Coronary artery (tissue), 2 donors: ENCODE measurements around the gene GRIK1.

Experiments used
- DNase-seq: peaks from one replicate; pipeline ENCODE4 v3.0.0-alpha.2; 2017; ENCODE audit warnings: low spot score
- H3K27ac ChIP-seq, 2 donors: fragments of 200-600 bp; sonication (generic); one replicate each; pipeline ENCODE4 v1.5.1; 2016 to 2019
- H3K4me3 ChIP-seq: fragments of 200-600 bp; sonication (generic); 2 replicates; pipeline ENCODE4 v1.5.1; 2016; ENCODE audit warnings: mild to moderate bottlenecking, moderate library complexity
- TF ChIP-seq, protein P1 (sequence below): fragments of 200-600 bp; sonication (generic); IDR thresholded peaks from one replicate; pipeline ENCODE4 v1.5.1; 2019; ENCODE audit warnings: antibody characterized with exemption

GRIK1 gene

DNA sequence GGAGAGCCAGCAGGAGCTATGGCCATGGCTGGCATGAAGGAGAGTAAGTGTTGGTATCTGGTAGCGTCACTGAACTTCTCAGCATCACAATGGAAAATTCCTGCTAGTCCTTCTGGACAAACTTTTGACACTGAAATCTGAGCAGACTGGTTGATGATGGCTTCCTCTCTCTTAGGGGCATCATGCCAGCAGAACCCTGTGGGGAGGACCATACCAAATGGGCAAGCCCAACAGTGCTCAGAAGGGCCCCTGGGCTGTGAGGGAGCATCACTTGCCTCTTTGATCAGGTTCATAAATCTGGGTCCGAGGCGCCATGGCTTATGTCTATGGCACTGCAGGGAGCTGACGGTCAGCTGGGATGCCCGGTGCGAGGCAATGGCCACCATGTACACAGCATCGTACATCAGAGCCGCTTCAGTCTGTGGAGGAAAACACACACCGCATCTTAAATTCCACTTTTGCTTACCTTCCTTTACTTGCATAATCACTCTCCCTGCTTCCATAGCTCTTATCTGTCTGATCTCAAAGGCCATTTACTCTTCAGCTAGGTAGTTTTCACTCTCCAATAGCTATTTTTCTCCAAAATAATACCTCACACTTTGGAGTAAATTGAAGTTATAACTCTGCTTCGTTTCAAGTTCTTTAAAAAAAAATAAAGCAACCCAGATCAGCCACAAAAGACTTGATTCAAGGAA is 297.1 kb downstream of the GRIK1 start:
- no peak for DNase-seq
- H3K27ac ChIP-seq: no peak overlapping the region
- TF ChIP-seq, protein P1, sequence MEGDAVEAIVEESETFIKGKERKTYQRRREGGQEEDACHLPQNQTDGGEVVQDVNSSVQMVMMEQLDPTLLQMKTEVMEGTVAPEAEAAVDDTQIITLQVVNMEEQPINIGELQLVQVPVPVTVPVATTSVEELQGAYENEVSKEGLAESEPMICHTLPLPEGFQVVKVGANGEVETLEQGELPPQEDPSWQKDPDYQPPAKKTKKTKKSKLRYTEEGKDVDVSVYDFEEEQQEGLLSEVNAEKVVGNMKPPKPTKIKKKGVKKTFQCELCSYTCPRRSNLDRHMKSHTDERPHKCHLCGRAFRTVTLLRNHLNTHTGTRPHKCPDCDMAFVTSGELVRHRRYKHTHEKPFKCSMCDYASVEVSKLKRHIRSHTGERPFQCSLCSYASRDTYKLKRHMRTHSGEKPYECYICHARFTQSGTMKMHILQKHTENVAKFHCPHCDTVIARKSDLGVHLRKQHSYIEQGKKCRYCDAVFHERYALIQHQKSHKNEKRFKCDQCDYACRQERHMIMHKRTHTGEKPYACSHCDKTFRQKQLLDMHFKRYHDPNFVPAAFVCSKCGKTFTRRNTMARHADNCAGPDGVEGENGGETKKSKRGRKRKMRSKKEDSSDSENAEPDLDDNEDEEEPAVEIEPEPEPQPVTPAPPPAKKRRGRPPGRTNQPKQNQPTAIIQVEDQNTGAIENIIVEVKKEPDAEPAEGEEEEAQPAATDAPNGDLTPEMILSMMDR: no peak
- H3K4me3 ChIP-seq: no peak overlapping the region

DNA sequence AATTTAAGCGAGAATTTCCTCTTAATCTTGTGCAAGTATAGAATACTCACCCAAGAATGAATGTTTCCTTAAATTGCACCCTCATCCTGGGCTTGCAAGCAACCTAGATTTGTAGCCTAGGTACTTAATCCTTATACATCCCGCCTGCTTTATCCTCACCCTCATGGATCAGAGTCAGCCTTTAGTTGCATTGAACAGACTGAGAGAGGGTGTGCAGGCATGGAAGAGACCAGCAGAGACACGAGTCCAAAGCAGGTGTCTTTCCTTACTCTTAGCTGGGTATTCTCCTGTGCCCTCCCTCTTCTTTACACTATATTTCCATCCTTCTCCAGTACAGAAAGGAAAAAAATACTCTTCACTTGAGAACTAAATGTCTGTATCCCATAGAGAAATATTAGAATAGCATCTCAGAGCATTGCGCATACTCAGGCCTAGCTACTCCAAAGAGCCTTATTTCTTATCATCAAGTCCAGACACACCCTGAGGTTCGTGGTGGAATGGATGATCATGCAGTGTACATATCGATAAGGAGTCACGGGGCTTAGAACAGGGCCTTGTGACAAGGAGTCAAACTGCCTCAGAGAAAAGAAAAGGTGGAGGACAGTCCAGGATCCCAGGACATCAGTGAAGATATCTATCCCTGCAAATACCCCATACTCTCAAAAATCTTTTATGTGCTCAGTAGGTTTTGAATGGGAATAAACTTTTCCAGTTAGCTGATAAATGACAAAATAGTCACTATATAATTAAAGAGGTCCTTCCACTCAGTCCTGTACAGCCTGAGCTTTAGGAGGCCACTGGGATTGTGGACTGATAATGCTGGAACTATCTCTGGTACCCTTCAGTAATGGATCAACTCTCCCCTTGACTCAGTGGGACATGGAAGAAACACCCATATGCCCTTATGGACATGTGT is 297.9 kb downstream of the GRIK1 start:
- TF ChIP-seq, protein P1: no peak
- DNase-seq: no peak
- Histone ChIP-seq H3K27ac (no peak overlapping the region), H3K4me3 (no peak overlapping the region)

DNA sequence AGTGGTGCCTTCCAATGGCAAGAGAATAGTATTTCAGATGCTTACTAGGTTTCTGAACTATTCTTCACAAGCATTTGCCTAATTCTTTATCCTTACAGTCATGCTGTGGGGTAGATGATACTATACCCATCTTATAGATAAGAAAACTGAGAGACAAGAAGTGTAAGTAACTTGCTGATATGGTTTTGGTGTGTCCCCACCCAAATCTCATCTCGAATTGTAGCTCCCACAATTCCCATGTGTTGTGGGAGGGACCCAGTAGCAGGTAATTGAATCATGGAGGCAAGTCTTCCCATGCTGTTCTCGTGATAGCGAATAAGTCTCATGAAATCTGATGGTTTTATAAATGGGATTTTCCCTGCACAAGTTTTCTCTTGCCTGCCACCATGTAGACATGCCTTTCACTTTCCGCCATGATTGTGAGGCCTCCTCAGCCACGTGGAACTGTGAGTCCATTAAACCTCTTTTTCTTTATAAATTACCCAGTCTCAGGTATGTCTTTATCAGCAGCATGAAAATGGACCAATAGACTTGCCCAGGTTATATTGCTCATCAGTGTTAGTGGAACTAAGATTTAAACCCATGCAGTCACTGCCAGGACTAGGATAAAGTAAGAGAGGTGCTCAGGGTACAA is 298.7 kb downstream of the GRIK1 start:
- TF ChIP-seq, protein P1: no peak
- H3K27ac ChIP-seq: no peak overlapping the region
- no peak for DNase-seq
- H3K4me3 ChIP-seq: no peak overlapping the region

DNA sequence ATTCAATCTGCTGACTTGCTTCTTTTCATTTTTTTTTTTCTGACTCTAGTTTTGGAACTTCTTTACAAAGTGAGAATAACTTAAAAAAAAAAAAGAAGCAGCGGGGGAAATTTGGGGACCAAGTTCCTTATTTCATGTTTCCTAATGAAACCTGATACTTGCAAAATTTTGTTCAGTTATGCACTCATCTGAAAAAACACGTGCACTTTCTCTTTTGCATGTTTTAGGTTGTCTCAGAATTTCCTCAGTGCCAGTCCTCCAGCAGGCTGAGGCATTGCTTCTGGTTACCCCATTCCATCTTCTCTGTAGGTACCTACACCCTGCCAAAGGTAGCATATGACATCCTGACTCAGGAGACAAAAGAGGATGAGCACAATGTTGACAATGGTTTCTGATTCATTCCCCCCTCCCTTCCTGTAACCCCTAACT is 299.7 kb downstream of the GRIK1 start:
- TF ChIP-seq, protein P1: no peak
- no peak for DNase-seq
- Histone ChIP-seq H3K27ac (no peak overlapping the region), H3K4me3 (no peak overlapping the region)

DNA sequence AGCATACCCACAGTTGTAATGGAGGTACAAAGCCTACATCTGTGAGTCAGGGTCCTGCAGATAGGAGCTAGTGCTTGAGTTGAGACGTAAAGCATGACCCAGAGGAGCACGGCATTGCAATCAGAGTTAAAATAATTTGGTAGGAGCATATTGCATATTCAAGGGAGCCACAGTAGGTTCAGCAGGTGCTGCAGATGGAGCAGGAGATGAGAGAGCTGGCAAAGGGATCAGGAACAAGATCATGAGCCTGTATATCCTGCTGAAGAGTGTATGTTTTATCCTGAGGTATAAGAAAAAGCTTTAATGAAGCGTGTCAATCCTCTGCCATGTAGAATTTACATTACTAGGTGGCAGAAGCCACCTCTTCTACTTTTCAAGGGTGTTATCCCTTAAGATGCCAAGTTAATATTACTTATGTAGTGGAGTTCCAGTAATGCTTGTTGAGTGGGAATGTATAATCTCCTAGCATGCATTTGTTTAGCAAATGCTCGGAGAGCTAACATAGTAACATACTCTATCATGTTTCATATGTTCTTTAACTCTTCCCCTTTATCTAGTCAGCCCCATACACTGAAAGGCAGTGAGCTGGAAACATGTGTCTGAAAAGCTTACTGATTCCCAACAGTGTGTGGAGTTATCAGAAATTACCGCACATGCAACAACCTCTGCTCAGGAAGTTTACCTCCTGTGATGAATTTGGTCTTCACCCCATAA is 300.3 kb downstream of the GRIK1 start:
- H3K4me3 ChIP-seq: no peak overlapping the region
- TF ChIP-seq, protein P1: no peak
- DNase-seq: no peak
- H3K27ac ChIP-seq: no peak overlapping the region

DNA sequence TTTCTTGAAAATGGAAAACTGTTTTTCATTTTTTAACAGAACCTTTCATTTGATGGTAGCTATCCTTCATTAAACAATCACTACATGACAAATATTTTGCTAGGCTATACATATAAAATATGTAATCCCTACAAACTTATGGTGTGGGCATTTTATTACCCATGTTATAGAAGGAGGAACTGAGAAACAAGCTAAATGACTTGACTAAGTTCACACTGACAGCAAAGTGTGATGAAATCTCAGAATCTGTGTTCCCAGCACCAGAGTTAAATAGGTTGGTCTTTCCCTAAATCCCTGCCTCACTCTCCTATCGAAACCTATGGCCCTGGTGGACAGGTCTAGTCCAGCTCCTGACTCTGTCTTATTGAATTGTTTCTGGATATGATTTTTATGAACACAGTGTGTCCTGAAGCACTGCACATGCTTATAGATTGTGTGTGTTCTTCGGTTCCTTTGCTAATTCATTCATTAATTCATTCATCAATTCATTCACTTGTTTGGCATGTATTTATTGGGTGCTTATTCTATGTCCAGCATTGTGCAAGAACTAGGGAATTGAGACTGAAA is 301.0 kb downstream of the GRIK1 start:
- DNase-seq: no peak
- H3K27ac ChIP-seq: no peak overlapping the region
- TF ChIP-seq, protein P1: no peak
- no peak overlapping the region for H3K4me3 ChIP-seq
